Kidney (tissue), 14 donors: ENCODE data around the gene VWF. TPM values are rescaled to one million over a fixed set of nuclear protein-coding genes. Genes with fewer than 3 reads are reported as not detected.

Experiments used
- DNase-seq, 5 donors: peaks; one replicate each; pipeline ENCODE4 v3.0.0-alpha.2; 2013 to 2020
- FAIRE-seq: peaks from 2 replicates; lab custom pipeline; 2012; peaks lifted over from hg19 to GRCh38; lab: Jason Lieb, UNC
- H3K27ac ChIP-seq, 2 donors: one replicate each; pipeline ENCODE4 v1.7.0; 2013; ENCODE audit warnings: low read depth in 2 of 2, low read length in 2 of 2, inconsistent platforms in 1 of 2
- H3K27me3 ChIP-seq: one replicate; pipeline ENCODE4 v1.7.1; 2013; ENCODE audit warnings: low read length, inconsistent platforms; ENCODE audit not compliant: control insufficient read depth, insufficient read depth
- H3K36me3 ChIP-seq, 3 donors: one replicate each; pipeline versions ENCODE4 v1.7.0 to v1.7.1; 2013; ENCODE audit warnings: low read length in 3 of 3, control low read depth in 1 of 3, inconsistent platforms in 1 of 3; ENCODE audit not compliant: insufficient read depth in 3 of 3, control insufficient read depth in 2 of 3
- H3K4me1 ChIP-seq, 3 donors: one replicate each; pipeline versions ENCODE4 v1.7.0 to v1.7.1; 2013; ENCODE audit warnings: low read length in 3 of 3, inconsistent platforms in 1 of 3, low read depth in 1 of 3; ENCODE audit not compliant: control insufficient read depth in 2 of 3, insufficient read depth in 2 of 3
- H3K4me3 ChIP-seq, 3 donors: one replicate each; pipeline versions ENCODE4 v1.7.0 to v1.8.1; 2013; ENCODE audit warnings: low read length in 3 of 3, control low read depth in 1 of 3, inconsistent platforms in 1 of 3
- H3K9ac ChIP-seq, 3 donors: one replicate each; pipeline versions ENCODE4 v1.7.0 to v1.7.1; 2013; ENCODE audit warnings: low read length in 3 of 3, control low read depth in 1 of 3, inconsistent platforms in 1 of 3
- H3K9me3 ChIP-seq, 3 donors: one replicate each; pipeline versions ENCODE4 v1.7.0 to v1.7.1; 2013; ENCODE audit warnings: low read length in 3 of 3, control low read depth in 1 of 3, inconsistent platforms in 1 of 3; ENCODE audit not compliant: control insufficient read depth in 2 of 3, insufficient read depth in 1 of 3
- CTCF ChIP-seq: IDR thresholded peaks from 3 replicates; pipeline ENCODE4 v1.5.1; 2012; ENCODE audit warnings: mild to moderate bottlenecking, moderate library complexity, borderline replicate concordance; ENCODE audit not compliant: insufficient read depth; ENCODE audit errors: extremely low read depth
- intact Hi-C: fragments of 100-400 bp; cut with DNase I; formaldehyde crosslinking; loops from one replicate; pipeline ENCODE4 v1.11.1; 2022
- polyA plus RNA-seq: library from polyadenylated mRNA; stranded (reverse); fragments of 350-450 nt; fragmentation: Illumina TruSeq; extraction: RNeasy Lipid Tissue Mini Kit (QIAGEN cat#74804); gene quantifications from one replicate; pipeline ENCODE4 v1.2.3, GENCODE V29; 2014; ENCODE audit warnings: low read depth, low replicate concordance; ENCODE audit not compliant: insufficient read depth
- total RNA-seq: library from RNA; stranded (reverse); fragmentation: NEBNext Ultra II Directional; extraction: Animal tissue kit (Norgen Biotek cat#: 25700); gene quantifications from one replicate; pipeline ENCODE4 v1.2.1, GENCODE V29; 2021
- donor health status: control.
- donor health status: control.
- donor health status: control.
- donor health status: control.
- donor health status: control.
- donor health status: DM: yes; HTN: yes; CAD: no.
- donor health status: Normal renal cell carcinoma (clear cell type).

Gene VWF
- total and polyA plus RNA-seq, 2 donors from 2014 or later = 9.6 to 183 TPM

GRCh38 chr12:6039894-6040601, 84.4 kb downstream of the VWF start:
- H3K4me3 ChIP-seq = no peak overlapping the region
- H3K36me3 ChIP-seq = no peaks in the 10 kb centered on the region
- intact Hi-C loops = loop anchor here (10.0 kb wide), 1 partner anchor 55 kb away; no protein-coding TSS in a partner anchor
- FAIRE-seq = peak; percentile 17
- H3K27ac ChIP-seq = no peak overlapping the region
- H3K9ac ChIP-seq = no peak overlapping the region
- H3K9me3 ChIP-seq = no peaks in the 10 kb centered on the region
- H3K27me3 ChIP-seq = no peaks in the 10 kb centered on the region
- H3K4me1 ChIP-seq = no peaks in the 10 kb centered on the region
- peak; percentile 68 to 89 (median 74) for DNase-seq
- peak; percentile 97 for TF ChIP-seq CTCF

GRCh38 chr12:6038160-6038559, 86.3 kb downstream of the VWF start:
- H3K36me3 ChIP-seq = no peaks in the 10 kb centered on the region
- no peak overlapping the region for H3K9ac ChIP-seq
- FAIRE-seq (no peak), DNase-seq (peak in 4 of 5 donors; percentile 66 to 82 (median 75))
- no peaks in the 10 kb centered on the region for H3K27me3 ChIP-seq
- no peak overlapping the region for H3K27ac ChIP-seq
- TF ChIP-seq CTCF = peak; percentile 75
- no peak overlapping the region for H3K4me3 ChIP-seq
- no peaks in the 10 kb centered on the region for H3K4me1 ChIP-seq
- H3K9me3 ChIP-seq = no peaks in the 10 kb centered on the region
- intact Hi-C loops = no loop called here

GRCh38 chr12:6037459-6037858, 87.0 kb downstream of the VWF start:
- FAIRE-seq (no peak), DNase-seq (peak in 1 of 5 donors; percentile 46)
- H3K9me3 ChIP-seq = no peaks in the 10 kb centered on the region
- no peak overlapping the region for H3K9ac ChIP-seq
- no peak for TF ChIP-seq CTCF
- no peak overlapping the region for H3K27ac ChIP-seq
- intact Hi-C loops = no loop called here
- no peaks in the 10 kb centered on the region for H3K27me3 ChIP-seq
- no peaks in the 10 kb centered on the region for H3K4me1 ChIP-seq
- H3K4me3 ChIP-seq = no peak overlapping the region
- no peaks in the 10 kb centered on the region for H3K36me3 ChIP-seq
